Stimulated activated CD8-positive, alpha-beta memory T cell treated with anti-CD3 and anti-CD28 coated beads, Interleukin-4, amount 100 ng/mL, for 24 hours (primary cell): ENCODE data around the gene MIER2.

Experiments
- DNase-seq: peaks from one replicate; pipeline ENCODE4 v3.0.0-alpha.2; 2020; ENCODE audit warnings: low read depth

The MIER2 gene

DNA sequence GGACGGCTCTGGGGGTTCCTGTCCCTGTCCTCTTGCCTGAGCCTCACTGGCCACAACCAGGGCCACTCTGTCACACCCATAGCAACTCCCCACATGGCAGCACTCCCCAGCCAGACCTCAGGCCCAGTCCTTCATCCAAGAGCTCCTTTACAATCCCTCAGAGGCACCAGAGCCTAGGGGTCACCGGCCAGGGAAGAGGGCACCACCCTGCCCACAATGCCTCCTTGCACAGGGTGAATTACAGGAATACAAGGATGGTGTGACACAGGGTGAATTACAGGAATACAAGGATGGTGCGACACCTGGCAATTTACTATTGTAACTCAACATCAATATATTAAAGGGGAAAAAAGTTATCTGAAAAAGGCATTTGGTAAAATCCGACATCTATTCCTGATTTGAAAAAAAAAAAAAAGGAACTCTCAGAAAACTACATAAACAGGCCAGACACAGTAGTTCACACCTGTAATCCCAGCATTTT, 16.5 kb downstream of the MIER2 start:
- DNase-seq, result no peak

DNA sequence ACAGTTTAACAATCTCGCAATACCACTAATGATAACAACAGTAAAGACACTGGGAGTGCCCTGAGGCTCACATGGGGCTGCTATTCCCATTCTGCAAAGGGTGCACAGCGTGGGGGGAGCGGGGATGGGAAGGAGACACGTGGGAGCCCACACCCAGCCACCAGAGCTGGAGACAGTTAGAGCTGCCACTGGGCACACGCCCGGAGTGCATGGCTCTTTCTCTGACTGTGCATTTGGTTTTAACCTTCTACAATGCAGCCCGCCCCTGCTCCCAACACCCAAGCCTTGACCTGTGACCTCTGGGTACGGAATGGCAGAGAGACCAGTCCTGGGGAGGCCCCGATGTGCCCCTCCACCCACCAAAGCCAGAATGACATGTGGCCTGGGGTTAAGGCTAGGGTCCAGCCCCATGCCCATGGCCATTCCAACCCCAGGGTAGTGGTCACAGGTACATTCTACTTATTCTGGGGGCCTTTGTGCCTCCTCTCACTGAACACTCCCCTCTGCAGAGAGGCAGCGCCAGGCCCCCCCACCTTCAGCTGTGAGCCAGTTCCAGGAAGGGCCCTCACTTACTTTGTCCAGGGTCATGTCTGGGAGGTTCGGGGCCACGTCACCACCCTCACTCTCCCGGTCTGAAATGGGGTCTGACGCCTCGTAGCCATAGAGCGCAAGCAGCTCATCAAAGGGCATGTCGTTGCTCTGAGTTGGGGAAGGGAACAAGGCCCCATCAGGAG, 17.1 kb downstream of the MIER2 start:
- no peak for DNase-seq

DNA sequence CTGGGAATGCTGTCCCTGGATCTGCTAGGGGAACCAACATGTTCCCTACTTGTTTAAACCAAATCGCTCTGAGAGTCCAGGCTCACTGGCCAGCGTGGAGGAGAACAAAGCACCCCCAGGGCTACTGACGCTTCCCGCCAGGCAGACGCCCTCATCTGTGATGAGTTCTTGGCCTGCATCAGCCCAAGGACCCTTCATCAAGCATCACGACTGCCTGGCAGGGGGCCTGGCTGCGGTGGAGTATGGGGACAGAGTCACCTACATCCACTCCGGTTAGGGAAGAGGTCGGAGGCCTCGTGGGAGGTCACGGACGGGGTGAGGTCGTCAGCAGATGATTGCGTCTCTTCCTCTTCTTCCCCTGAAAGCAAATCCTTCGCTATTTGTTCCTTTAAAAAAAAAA, 17.7 kb downstream of the MIER2 start:
- no peak for DNase-seq

DNA sequence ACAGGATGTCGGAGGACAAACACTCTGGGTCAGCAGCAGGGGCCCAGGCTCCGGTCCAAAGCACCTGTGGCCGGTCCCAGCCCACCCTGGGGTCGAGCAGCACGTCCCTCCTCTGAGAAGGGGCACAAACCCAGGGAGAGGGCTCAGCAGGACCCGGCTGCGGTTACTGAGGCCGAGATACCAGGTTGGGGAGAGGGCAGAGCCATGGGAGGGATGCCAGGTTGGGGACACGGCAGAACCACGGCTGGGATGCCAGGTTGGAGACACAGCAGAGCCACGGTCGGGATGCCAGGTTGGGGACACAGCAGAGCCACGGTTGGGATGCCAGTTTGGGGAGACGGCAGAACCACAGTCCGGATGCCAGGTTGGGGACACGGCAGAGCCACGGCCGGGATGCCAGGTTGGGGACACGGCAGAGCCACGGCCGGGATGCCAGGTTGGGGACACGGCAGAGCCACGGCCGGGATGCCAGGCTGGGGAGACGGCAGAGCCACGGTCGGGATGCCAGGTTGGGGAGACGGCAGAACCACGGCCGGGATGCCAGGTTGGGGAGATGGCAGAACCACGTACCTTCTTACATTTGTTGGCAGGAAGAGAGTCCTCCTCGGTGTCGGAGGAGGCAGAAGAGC, 18.5 kb downstream of the MIER2 start:
- DNase-seq, result no peak

DNA sequence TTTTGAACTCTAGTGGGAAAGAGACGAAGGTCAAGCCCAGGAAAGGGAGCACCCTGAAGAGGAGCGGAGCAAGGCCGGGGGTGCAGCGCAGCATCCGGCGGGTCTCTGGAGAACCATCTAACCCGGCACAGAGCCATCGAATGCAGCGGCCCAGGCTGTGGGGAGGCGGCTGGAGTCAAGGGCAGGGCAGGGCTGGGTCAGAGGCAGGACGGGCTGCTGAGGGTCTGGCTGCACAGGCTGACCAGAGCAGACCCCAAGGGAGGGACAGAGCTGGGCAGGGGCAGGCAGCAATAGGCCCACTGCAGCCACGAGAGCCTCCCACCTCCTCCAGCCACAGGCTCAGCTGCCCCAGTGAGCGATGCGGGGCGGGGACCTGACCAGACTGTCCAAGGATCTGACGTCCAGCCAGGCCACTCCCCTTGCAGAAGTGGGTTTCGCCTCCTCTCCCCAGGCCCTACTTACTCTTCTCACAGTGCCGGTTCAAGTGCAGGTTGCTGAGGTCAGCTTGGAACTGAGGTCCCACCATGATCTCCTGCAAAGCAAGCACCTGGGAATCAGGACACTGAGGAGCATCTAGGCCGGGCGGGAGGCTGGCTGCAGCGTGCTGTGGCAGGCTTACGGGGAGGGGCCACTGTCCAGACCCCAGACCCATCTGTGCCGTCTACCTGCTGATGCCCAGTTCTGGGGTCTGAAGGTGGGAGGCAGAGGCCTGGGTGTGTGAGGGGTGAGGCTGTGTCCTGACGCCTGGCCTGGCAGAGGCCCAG, 19.2 kb downstream of the MIER2 start:
- DNase-seq, result no peak

DNA sequence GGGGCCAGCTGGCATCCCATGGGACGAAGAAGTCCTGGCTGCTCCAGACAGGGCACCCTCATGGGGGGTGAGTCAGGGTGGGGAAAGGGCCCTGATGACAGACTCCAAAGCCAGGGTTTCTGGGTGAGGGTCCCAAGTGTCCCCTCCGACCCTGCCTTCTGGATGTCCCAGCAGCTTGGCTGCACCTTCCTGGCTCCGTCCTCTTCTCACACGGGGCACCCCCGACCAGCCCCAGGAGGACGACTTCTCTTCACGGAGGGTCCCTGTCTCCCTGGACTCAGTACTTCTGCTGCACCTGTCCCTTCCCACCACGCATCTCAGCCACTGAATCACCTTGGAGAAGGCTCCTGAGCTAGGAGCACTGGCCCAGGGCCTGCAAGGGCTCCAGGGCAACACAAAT, 19.9 kb downstream of the MIER2 start:
- DNase-seq, result no peak

DNA sequence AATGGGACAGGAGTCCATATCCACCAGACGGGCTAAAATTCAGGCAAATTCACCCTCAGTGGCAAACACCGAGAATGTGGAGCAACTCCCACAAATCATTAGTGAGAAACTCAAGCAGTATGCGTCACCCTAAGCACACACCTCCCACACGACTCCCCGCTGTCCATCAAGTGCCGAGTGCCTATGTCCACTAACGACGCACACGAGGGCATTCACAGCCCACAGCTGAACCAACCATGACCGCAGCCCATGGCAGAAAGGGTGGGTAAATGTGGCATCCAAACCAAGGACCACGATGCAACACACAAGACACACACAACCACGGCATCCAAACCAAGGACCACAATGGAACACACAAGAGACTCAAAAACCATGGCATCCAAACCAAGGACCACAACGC, 22.0 kb downstream of the MIER2 start:
- DNase-seq, result no peak

DNA sequence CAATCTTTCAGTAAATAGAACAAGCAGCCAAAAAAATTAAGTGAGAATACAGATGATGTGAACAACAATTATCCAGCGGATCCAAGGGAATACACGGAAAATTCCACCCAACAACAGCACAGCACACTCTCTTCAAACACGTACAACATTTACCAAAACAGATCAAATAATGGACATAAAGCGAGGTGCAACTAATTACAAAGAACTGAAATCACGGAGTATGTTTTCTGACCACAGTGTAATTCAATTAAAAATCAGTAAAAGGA, 26.2 kb downstream of the MIER2 start:
- DNase-seq, result no peak

DNA sequence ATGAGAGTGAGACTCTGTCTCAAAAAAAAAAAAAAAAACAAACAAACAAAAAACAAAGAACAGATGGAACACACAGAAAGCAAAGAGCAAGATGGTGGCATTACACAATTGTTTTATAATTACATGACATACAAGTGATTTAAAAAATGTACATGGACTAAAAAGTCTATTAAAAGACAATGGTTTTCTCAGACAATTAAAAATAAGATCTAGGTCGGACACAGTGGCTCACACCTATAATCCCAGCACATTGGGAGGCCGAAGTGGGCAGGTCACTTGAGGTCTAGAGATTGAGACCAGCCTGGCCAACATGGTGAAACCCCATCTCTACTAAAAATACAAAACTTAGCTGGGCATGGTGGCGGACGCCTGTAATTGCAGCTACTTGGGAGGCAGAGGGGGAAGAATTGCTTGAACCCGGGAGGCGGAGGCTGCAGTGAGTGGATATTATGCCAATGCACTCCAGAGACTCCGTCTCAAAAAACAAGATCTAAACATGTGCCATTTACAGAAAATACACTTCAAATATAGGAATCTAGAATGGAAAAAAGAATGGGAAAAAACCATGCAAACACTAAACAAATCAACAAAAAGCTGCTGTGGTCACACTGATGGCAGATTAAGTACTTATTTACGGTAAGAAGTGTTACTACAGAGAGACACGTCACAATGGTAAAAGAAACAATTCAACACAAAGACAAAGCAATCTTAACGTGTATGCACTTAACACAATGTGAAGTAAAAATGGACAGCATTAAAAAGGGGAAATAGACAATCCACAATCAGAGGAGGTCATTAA, 26.7 kb downstream of the MIER2 start:
- no peak for DNase-seq

DNA sequence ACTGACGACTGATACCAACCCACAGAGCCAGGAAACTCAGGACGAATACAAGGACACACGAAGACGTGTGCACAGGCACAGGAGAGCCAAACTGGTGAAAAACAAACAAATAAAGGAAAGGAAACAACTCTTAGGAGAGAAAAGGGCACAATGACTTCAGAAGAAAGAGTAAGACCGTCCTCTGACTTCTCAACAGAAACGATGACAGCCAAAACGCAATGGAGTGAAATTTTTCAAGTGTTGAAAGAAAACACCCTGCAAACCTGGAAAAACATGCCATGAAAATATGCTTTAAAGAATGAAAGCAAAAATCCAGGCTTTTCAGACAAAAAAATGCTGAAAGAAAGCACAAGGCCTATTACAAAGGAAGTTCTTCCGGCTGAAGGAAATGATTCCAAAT, 28.8 kb downstream of the MIER2 start:
- no peak for DNase-seq

DNA sequence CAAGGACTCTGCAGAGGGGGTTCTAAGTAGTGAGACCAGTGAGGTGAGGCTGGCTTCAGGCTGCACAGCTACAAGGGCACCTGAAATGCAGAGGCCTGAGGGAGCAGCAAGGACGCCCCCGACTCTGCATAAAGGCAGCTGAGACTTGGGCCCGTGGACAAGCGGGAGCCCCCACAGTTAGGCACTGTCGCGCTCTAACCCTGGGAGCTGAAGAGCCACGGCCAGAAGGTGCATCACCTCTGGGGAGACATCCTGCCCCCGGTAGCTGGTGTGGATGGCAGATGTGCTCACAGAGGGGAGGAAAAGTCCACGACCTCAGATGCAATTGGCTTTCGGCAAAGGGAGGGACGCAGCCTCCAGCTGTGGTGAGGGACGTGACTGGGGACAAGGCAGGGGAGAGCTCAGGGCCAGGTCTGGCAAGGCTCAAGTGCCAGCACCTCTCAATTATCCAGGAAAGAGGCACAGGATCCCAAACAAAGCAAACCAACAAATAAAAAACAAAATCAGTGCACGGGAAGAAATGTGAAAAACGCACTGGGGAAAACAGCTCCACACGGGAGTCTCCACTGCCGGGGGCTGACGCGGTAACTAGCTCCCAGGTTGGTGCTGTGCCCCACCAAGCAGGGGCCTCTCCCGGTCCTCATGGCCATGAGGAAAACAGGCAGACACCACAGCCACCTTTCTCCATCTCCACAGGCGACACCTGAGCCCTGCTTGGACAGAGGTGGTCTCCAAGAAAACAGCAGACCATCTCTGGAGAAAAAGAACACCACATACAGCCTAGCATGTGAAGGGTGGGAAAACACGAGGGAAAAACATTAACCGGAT, 30.4 kb downstream of the MIER2 start:
- no peak for DNase-seq

DNA sequence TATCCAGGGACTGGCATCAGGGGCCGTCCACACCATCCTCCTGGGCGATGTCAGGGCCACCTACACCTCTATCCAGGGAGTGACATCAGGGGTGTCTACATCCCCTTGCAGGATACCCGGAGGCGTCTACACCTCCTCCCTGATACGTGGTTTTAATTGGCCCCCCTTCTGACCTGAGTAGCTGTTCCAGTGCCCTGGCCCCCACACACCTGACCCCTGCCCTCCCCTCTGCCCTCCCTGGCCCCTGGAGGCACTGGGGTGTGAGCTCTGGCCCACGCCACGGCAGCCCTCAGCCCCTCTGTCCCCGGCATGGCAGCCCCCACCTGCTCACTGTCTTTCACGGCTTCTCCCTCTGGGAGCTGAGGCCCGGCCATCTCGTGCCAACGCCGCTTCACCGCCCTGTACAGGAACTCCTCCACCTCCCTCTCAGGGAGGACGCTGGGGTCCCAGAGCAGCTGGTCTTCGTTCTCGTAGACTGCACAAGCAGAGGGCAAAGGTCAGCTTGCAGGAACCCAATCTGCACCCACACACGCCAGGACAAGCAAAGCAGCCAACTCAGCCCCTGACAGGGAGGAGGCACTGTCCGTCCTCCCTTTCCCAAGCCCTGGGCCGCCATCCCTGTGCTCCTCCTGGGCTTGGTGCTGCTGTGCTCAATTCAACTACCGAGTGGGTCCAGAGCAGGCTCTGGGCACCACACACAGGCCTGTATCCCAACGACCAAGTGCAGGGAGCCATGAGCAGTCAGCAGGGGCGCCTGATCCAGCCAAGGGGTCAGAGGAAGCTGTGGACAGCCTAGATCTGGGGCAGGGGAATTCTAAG, 31.2 kb downstream of the MIER2 start:
- no peak for DNase-seq

DNA sequence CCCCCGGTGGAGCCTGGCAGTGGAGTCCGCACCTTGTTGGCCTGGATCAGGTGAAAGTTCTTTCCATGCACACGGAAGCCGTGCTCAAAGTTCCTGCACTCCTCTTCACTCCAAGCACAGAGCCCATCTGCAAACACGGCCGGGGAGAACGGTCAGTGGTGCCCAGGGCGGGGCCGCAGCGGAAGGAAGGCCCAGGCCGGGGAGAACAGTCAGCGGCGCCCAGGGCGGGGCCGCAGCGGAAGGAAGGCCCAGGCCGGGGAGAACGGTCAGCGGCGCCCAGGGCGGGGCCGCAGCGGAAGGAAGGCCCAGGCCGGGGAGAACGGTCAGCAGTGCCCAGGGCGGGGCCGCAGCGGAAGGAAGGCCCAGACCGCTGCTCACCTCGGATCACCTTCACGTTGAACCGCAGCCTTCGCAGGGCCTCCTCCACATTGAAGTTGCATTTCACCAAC, 32.8 kb downstream of the MIER2 start:
- DNase-seq, result no peak

DNA sequence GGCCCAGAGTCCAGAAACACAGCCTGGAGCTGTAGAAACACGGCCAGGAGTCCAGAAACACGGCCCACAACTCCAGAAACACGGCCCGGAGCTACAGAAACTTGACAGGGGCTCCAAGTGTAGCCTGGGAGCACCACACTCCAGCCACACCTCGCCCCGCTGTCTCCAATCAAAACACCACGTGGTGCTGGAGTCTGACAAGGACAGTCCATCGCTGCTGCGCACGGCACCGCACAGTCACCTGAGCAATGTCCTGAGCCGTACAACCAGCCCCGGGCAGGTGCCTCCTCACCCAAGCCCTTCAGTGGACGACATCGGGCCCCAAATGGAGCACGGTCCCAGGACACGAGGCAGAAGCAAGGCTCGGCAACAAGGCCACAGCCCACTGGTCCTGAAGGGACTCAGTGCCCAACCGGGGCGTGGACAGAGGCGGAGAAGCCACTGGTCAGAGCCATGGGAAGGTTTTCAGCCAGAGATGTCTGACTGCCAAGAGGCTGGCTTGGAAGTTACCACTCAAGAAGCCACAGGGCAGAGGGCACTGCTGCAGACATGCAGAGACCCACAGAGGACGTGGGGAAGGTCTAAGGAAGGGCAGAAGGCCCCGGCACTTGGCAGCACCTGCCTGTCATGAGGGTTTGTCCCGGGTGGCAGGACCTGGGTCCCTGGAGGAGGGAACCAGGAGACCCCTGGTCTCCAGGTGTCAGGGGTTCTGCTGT, 33.7 kb downstream of the MIER2 start:
- DNase-seq, result no peak

DNA sequence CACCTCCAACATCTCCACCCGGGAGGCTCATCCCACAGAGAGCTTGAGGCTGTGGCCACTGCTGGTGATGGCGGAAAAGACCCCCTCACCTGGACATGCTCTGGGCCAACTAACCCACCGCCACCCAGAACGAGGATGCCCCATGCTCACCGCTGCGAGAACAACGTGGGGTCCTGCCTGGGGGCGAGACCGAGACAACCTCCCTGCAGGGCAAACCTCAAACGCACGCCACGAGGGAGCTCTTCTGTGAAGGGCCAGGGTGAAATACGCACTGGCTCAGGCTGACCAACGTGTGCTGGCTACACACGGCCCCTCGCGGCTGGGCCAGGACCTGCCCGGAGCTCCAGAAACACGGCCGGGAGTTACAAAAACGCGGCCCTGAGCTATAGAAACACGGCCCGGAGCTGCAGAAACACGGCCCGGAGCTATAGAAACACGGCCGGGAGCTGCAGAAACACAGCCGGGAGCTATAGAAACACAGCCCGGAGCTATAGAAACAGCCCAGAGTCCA, 34.4 kb downstream of the MIER2 start:
- DNase-seq, result no peak

DNA sequence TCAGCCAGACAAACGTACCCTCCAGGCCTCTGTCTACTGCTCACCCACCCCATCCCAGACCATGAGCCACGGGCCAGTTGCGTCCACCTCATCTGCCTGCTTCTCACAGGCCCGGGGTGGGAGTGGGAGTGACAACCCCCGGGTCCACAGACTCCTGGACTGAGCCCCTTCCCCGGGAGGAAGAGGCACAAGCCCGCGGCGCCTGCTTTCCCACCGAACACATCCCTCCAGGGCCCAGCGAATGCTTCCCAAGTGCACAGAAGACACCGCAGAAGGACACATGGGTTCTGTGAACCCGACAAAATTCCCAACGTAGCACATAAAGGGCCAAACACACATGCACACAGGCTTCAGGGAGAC, 35.4 kb downstream of the MIER2 start:
- no peak for DNase-seq

DNA sequence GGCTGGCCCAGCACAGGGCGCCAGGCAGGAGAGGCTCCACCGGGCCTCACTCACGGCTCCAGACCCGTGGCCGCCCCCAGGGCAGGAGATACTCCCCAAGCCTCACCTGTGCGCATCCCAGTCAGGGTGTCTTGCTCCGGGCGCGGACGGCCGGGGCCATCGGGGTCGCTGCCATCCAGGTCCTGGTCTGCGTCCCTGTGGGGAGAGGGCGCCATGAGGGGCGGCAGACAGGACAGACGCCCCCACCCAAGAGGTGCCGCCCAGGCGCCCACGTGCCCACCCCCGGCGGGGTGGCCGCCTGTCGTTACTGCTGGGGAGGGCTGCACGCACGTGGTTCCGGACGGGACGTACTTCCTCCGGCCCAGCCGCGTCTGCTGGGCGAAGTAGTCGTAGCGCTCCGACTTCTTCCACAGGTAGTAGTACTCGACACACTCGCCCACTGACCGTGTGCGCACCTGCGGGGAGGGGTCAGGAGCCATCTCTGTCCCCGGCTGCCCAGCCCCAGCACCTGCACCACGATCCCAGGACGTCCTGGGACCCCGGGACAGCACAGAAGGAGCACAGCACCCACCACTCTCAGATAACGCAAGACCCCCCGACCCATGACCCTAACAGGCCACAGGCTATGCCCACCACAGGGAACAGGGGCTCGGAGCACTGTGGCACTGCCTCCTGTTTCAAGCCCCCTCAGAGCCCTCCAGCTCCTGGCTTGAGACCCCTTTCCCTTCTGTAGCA, 36.0 kb downstream of the MIER2 start:
- DNase-seq, result no peak

DNA sequence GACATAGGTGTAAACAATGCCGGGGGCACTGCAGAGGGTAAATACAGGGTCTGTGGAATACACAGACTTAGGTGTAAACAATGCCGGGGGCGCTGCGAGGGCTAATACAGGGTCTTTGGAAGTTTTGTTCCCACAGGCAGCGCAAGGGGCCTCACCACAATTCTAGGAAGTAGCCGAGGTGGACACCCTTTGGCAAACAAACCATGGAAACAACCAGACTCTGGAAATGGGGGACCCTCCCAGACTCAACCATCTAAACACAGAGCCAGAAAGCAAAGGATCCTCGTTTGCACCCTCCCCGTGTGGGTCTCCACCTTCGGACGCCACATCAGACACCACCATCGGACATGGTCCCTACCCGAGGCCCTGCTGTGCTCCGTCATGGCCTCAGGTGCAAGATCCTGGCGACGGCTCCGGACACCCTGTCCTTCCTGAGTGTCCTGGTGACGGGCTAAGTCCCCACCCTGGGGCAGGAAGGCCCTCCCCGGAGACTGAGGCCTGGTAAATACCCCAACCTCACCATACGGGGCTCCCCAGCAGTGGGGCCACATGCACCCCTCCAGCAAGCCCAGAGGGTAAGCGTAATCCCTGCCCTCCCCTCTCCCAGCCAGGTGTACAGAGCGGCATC, 36.7 kb downstream of the MIER2 start:
- no peak for DNase-seq

DNA sequence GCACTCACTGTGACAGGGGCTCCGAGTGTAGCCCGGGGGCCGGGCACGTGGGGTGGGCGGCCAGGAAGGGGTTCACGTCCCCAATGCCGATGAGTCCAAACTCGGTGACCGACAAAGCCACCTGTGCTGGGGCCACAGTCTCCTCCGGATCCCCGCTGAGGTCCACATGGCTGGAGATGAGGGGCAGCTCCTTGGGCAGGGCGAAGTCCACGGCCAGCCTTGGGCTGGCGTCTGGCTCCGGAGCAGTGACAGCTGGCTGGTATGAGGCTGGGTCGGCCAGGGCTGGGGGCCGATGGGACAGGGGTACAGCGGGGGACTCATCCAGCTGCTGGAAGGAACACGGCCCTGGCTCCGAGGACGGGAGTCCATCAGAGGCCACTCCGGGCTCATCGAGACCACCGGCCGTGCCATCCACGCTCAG, 37.5 kb downstream of the MIER2 start:
- no peak for DNase-seq
